GM23248 (cell line): Measurements from ENCODE around the gene FIS1. TPM values are rescaled to one million over a fixed set of nuclear protein-coding genes. Genes with fewer than 3 reads are reported as not detected.

Experiments used
- DNase-seq: peaks from one replicate; pipeline ENCODE4 v3.0.0-alpha.2; 2015
- H2AFZ ChIP-seq: fragments of 200-600 bp; sonication (generic); 2 replicates; pipeline ENCODE4 v1.6.1; 2016; ENCODE audit warnings: antibody characterized with exemption
- H3F3A ChIP-seq: fragments of 200-600 bp; sonication (generic); 2 replicates; pipeline ENCODE4 v1.6.1; 2016; ENCODE audit warnings: mild to moderate bottlenecking, antibody characterized with exemption, mixed run types; ENCODE audit not compliant: insufficient read depth
- H3K27ac ChIP-seq: fragments of 200-600 bp; sonication (generic); 2 replicates; pipeline ENCODE4 v1.5.1; 2016; ENCODE audit warnings: mild to moderate bottlenecking
- H3K27me3 ChIP-seq: fragments of 200-600 bp; sonication (generic); replicated peaks from 2 replicates; pipeline ENCODE4 v1.6.1; 2016; ENCODE audit warnings: mild to moderate bottlenecking; ENCODE audit not compliant: insufficient read depth
- H3K36me3 ChIP-seq: fragments of 200-600 bp; sonication (generic); 2 replicates; pipeline ENCODE4 v1.6.1; 2016; ENCODE audit warnings: low read depth, mild to moderate bottlenecking
- H3K4me1 ChIP-seq: fragments of 200-600 bp; sonication (generic); 2 replicates; pipeline ENCODE4 v1.6.1; 2016; ENCODE audit warnings: mild to moderate bottlenecking; ENCODE audit not compliant: insufficient read depth
- H3K4me2 ChIP-seq: fragments of 200-600 bp; sonication (generic); one replicate; pipeline ENCODE4 v1.6.1; 2016; ENCODE audit warnings: mild to moderate bottlenecking; ENCODE audit not compliant: unreplicated experiment
- H3K4me3 ChIP-seq: fragments of 200-600 bp; sonication (generic); 2 replicates; pipeline ENCODE4 v1.5.1; 2016; ENCODE audit warnings: mild to moderate bottlenecking
- H3K79me2 ChIP-seq: fragments of 200-600 bp; sonication (generic); 2 replicates; pipeline ENCODE4 v1.6.1; 2016; ENCODE audit warnings: mild to moderate bottlenecking; ENCODE audit not compliant: insufficient read depth
- H3K9ac ChIP-seq: fragments of 200-600 bp; sonication (generic); 2 replicates; pipeline ENCODE4 v1.6.1; 2016; ENCODE audit warnings: mild to moderate bottlenecking
- H3K9me2 ChIP-seq: fragments of 200-600 bp; sonication (generic); 2 replicates; pipeline ENCODE4 v1.6.1; 2016; ENCODE audit warnings: mixed run types, mild to moderate bottlenecking, moderate library complexity; ENCODE audit not compliant: insufficient read depth
- H3K9me3 ChIP-seq: fragments of 200-600 bp; sonication (generic); one replicate; pipeline ENCODE4 v1.6.1; 2017; ENCODE audit warnings: low read depth
- H4K20me1 ChIP-seq: fragments of 200-600 bp; sonication (generic); 2 replicates; pipeline ENCODE4 v1.6.0; 2016; ENCODE audit not compliant: insufficient read depth
- EZH2 ChIP-seq: fragments of 200-600 bp; sonication (generic); IDR thresholded peaks from 2 replicates; pipeline ENCODE4 v1.6.1; 2018; ENCODE audit warnings: antibody characterized with exemption, mild to moderate bottlenecking; ENCODE audit not compliant: insufficient read depth, poor library complexity, severe bottlenecking
- EZH2phosphoT487 ChIP-seq: fragments of 200-600 bp; sonication (generic); IDR thresholded peaks from 2 replicates; pipeline ENCODE4 v1.6.1; 2018; ENCODE audit warnings: antibody characterized with exemption, moderate library complexity, mild to moderate bottlenecking, low read depth; ENCODE audit not compliant: insufficient read depth
- WGBS, 2 experiments: methylation state at CpG; one replicate each; pipeline ENCODE4 v1.1.6; 2015 to 2017; ENCODE audit warnings: low lambda C conversion rate in 2 of 2, low coverage in 1 of 2; ENCODE audit errors: missing lambda C conversion rate in 2 of 2; 5-methylcytosine and 5-hydroxymethylcytosine counted together
- in situ Hi-C: fragments of 300-500 bp; cut with MboI; formaldehyde crosslinking; loops from 2 replicates; pipeline ENCODE4 v1.15.0; 2020
- polyA plus RNA-seq: library from polyadenylated mRNA; unstranded; fragments of >200 nt; fragmentation: Nextera tagmentation; extraction: Ambion mirVana; gene quantifications from 2 replicates; pipeline ENCODE4 v1.2.1, GENCODE V29; 2016
- total RNA-seq: library from RNA; depleted of rRNA; stranded (reverse); fragments of >200 nt; shearing (Covaris generic); gene quantifications from 2 replicates; pipeline ENCODE4 v1.2.3, GENCODE V29; 2014

The FIS1 gene
- total and polyA plus RNA-seq, 2 experiments from 2014 or later: 193 to 235 TPM

GRCh38 chr7:101248276-101248675 lies 3.4 kb upstream of the FIS1 start:
- no peaks in the 10 kb centered on the region for H4K20me1 ChIP-seq
- H3K9me3 ChIP-seq: no peaks in the 10 kb centered on the region
- peaks cover 20% of the 10 kb centered on the region for H3K4me1 ChIP-seq
- no peak overlapping the region for H3K4me2 ChIP-seq
- no peak for TF ChIP-seq EZH2
- TF ChIP-seq EZH2phosphoT487: no peak
- H3K4me3 ChIP-seq: no peak overlapping the region
- no peak overlapping the region for H3K9ac ChIP-seq
- no peak overlapping the region for H2AFZ ChIP-seq
- in situ Hi-C loops: no loop called here
- peaks cover 67% of the 10 kb centered on the region for H3K79me2 ChIP-seq
- DNase-seq: no peak
- no peak overlapping the region for H3K27ac ChIP-seq
- peaks cover 8% of the 10 kb centered on the region for H3F3A ChIP-seq
- 93 to 98% methylated on average over 5 of the region's 5 CpGs for WGBS, 2 experiments
- H3K36me3 ChIP-seq: no peaks in the 10 kb centered on the region
- H3K9me2 ChIP-seq: no peaks in the 10 kb centered on the region
- H3K27me3 ChIP-seq: no peaks in the 10 kb centered on the region

- Histone ChIP-seq H3K4me2 (peak overlapping the region; percentile 94), H3K9ac (peak overlapping the region; percentile 87), H4K20me1 (no peaks in the 10 kb centered on the region), H3K9me3 (no peaks in the 10 kb centered on the region), H3K9me2 (no peaks in the 10 kb centered on the region), H2AFZ (peak overlapping the region; percentile 84), H3K79me2 (peaks cover 83% of the 10 kb centered on the region), H3K4me3 (peak overlapping the region; percentile 94), H3K4me1 (peaks cover 12% of the 10 kb centered on the region), H3F3A (peaks cover 15% of the 10 kb centered on the region), H3K27me3 (no peaks in the 10 kb centered on the region), H3K27ac (peak overlapping the region; percentile 87), H3K36me3 (no peaks in the 10 kb centered on the region)
- TF ChIP-seq EZH2phosphoT487 (no peak), EZH2 (no peak)
- in situ Hi-C loops: no loop called here
- 21 to 22% methylated on average over 32 of the region's 32 CpGs for WGBS, 2 experiments
- DNase-seq: no peak
Measured at GRCh38 chr7:101245147-101245668, 327 bp upstream of the FIS1 start.

GRCh38 chr7:101243646-101244374 lies 1.1 kb downstream of the FIS1 start:
- no peaks in the 10 kb centered on the region for H3K27me3 ChIP-seq
- H3F3A ChIP-seq: peaks cover 15% of the 10 kb centered on the region
- no peaks in the 10 kb centered on the region for H3K9me2 ChIP-seq
- H2AFZ ChIP-seq: peak overlapping the region; percentile 84
- in situ Hi-C loops: no loop called here
- peaks cover 73% of the 10 kb centered on the region for H3K79me2 ChIP-seq
- H4K20me1 ChIP-seq: no peaks in the 10 kb centered on the region
- peak; percentile 71 for DNase-seq
- no peak for TF ChIP-seq EZH2
- no peak for TF ChIP-seq EZH2phosphoT487
- H3K4me1 ChIP-seq: peaks cover 10% of the 10 kb centered on the region
- no peaks in the 10 kb centered on the region for H3K36me3 ChIP-seq
- H3K27ac ChIP-seq: peak overlapping the region; percentile 87
- peak overlapping the region; percentile 94 for H3K4me3 ChIP-seq
- peak overlapping the region; percentile 87 for H3K9ac ChIP-seq
- WGBS, 2 experiments: 3 to 4% methylated on average over 28 of the region's 28 CpGs
- H3K9me3 ChIP-seq: no peaks in the 10 kb centered on the region
- peak overlapping the region; percentile 94 for H3K4me2 ChIP-seq

- in situ Hi-C loops: no loop called here
- Histone ChIP-seq H4K20me1 (no peaks in the 10 kb centered on the region), H3F3A (peaks cover 15% of the 10 kb centered on the region), H3K9me2 (no peaks in the 10 kb centered on the region), H3K4me1 (peaks cover 20% of the 10 kb centered on the region), H3K27ac (no peak overlapping the region), H3K9ac (no peak overlapping the region), H3K36me3 (no peaks in the 10 kb centered on the region), H3K79me2 (peaks cover 57% of the 10 kb centered on the region), H2AFZ (no peak overlapping the region), H3K27me3 (no peaks in the 10 kb centered on the region), H3K9me3 (no peaks in the 10 kb centered on the region), H3K4me3 (no peak overlapping the region), H3K4me2 (no peak overlapping the region)
- no peak for DNase-seq
- TF ChIP-seq EZH2phosphoT487 (no peak), EZH2 (no peak)
- 92 to 94% methylated on average over 16 of the region's 16 CpGs for WGBS, 2 experiments
Measured at GRCh38 chr7:101241443-101242349, 3.2 kb downstream of the FIS1 start.
